HepG2 (cell line): Measurements from ENCODE around the gene ARHGAP23. TPM values are rescaled to one million over a fixed set of nuclear protein-coding genes. Genes with fewer than 3 reads are reported as not detected.
A peak's percentile ranks its signal among the peaks of the same experiment; 100 is the strongest.

Experiments
- HOXA3 ChIP-seq: sonication (generic); formaldehyde crosslinking; IDR thresholded peaks from 2 replicates; pipeline ENCODE4 v1.5.0; 2020; ENCODE audit warnings: missing genetic modification reagents
- KLF13 ChIP-seq: sonication (generic); formaldehyde crosslinking; IDR thresholded peaks from 2 replicates; pipeline ENCODE4 v1.4.0; 2020; ENCODE audit warnings: mild to moderate bottlenecking, missing genetic modification reagents
- MYC ChIP-seq: sonication (generic); formaldehyde crosslinking; IDR thresholded peaks from 2 replicates; pipeline ENCODE4 v1.9.0; 2021; ENCODE audit warnings: missing genetic modification reagents, borderline replicate concordance
- MYNN ChIP-seq: sonication (generic); formaldehyde crosslinking; IDR thresholded peaks from 2 replicates; pipeline ENCODE4 v1.4.0; 2020; ENCODE audit warnings: mild to moderate bottlenecking, low read depth, missing genetic modification reagents
- NCOR1 ChIP-seq: fragments of 200-600 bp; sonication (generic); IDR thresholded peaks from 2 replicates; pipeline ENCODE4 v1.7.0; 2017; ENCODE audit warnings: antibody characterized with exemption, low read length, borderline replicate concordance
- RFX1 ChIP-seq: fragments of 450-650 bp; IDR thresholded peaks from 2 replicates; pipeline ENCODE4 v1.6.1; 2017
- TBX2 ChIP-seq: sonication (generic); formaldehyde crosslinking; IDR thresholded peaks from 2 replicates; pipeline ENCODE4 v1.5.0; 2020; ENCODE audit warnings: missing genetic modification reagents, mild to moderate bottlenecking, borderline replicate concordance
- YEATS2 ChIP-seq: sonication (generic); formaldehyde crosslinking; IDR thresholded peaks from 2 replicates; pipeline ENCODE4 v1.4.0; 2020; ENCODE audit warnings: missing genetic modification reagents, borderline replicate concordance
- ZC3H13 ChIP-seq: sonication (generic); formaldehyde crosslinking; IDR thresholded peaks from 2 replicates; pipeline ENCODE4 v1.8.1; 2023; ENCODE audit warnings: mild to moderate bottlenecking, missing genetic modification reagents, moderate library complexity
- ZNF503 ChIP-seq: sonication (generic); formaldehyde crosslinking; IDR thresholded peaks from 2 replicates; pipeline ENCODE4 v1.4.0; 2020; ENCODE audit warnings: missing genetic modification reagents
- ZNF512 ChIP-seq: sonication (generic); formaldehyde crosslinking; IDR thresholded peaks from 2 replicates; pipeline ENCODE4 v1.4.0; 2020; ENCODE audit warnings: mild to moderate bottlenecking, missing genetic modification reagents
- ZNF691 ChIP-seq: sonication (generic); formaldehyde crosslinking; IDR thresholded peaks from 2 replicates; pipeline ENCODE4 v1.4.0; 2020; ENCODE audit warnings: missing genetic modification reagents, low read depth, mild to moderate bottlenecking, borderline replicate concordance
- ZSCAN31 ChIP-seq: sonication (generic); formaldehyde crosslinking; IDR thresholded peaks from 2 replicates; pipeline ENCODE4 v1.5.0; 2020; ENCODE audit warnings: low read depth, mild to moderate bottlenecking, missing genetic modification reagents
- ZXDC ChIP-seq: sonication (generic); formaldehyde crosslinking; IDR thresholded peaks from 2 replicates; pipeline ENCODE4 v1.5.0; 2020; ENCODE audit warnings: mild to moderate bottlenecking, missing genetic modification reagents
- polyA plus RNA-seq, 8 experiments: library from polyadenylated mRNA; depleted of rRNA in 3 of 8; stranded (reverse) in 7 of 8; unstranded in 1 of 8; fragments of >200 nt; fragmentation: Illumina TruSeq in 4 of 8; extraction: Trizol in 4 of 8; gene quantifications; 2 replicates each; pipeline versions ENCODE4 v1.2.1 to v1.2.3, GENCODE V29; 2011 to 2016; ENCODE audit warnings: low read depth in 4 of 8, missing spikeins in 1 of 8, mixed read lengths in 1 of 8; ENCODE audit not compliant: insufficient read depth in 1 of 8
- total RNA-seq, 5 experiments: library from RNA; depleted of rRNA; stranded (reverse); fragments of >200 nt; fragmentation: Illumina TruSeq; extraction: Trizol; gene quantifications; 2 replicates each; pipeline ENCODE4 v1.2.3, GENCODE V29; 2016; ENCODE audit warnings: low read depth in 1 of 5
- TF ChIP-seq, protein P1 (sequence below): sonication (generic); formaldehyde crosslinking; IDR thresholded peaks from 2 replicates; pipeline ENCODE4 v1.8.0; 2022; ENCODE audit warnings: mild to moderate bottlenecking, missing genetic modification reagents, moderate library complexity
- TF ChIP-seq, protein P2 (sequence below): sonication (generic); formaldehyde crosslinking; IDR thresholded peaks from 2 replicates; pipeline ENCODE4 v1.4.0; 2020; ENCODE audit warnings: mild to moderate bottlenecking, missing genetic modification reagents

ARHGAP23 gene
- total and polyA plus RNA-seq, 2 of the 13 experiments (the other 11 are each of a cell fraction or from before 2014, with no cell fraction given): 0.03 TPM; not detected in 1

GRCh38 chr17:38508954-38509771 lies 80.9 kb downstream of the ARHGAP23 start (continued):
- no peak for TF ChIP-seq MYNN (CRISPR knock-in tag)
- peak; percentile 35; the same call in 1 of the 2 replicates for TF ChIP-seq MYC (CRISPR knock-in tag)
- no peak for TF ChIP-seq ZNF503 (CRISPR knock-in tag)
- TF ChIP-seq NCOR1: no peak
- TF ChIP-seq ZXDC (CRISPR knock-in tag): no peak
- TF ChIP-seq KLF13: 0 out of 2 replicates have a peak, but pooled peaks have one; percentile 37
- no peak for TF ChIP-seq RFX1
- peak; percentile 24; the same call in 1 of the 2 replicates for TF ChIP-seq HOXA3 (CRISPR knock-in tag)
- no peak for TF ChIP-seq ZC3H13
- no peak for TF ChIP-seq ZNF691
- no peak for TF ChIP-seq ZNF512
- TF ChIP-seq, protein P1, sequence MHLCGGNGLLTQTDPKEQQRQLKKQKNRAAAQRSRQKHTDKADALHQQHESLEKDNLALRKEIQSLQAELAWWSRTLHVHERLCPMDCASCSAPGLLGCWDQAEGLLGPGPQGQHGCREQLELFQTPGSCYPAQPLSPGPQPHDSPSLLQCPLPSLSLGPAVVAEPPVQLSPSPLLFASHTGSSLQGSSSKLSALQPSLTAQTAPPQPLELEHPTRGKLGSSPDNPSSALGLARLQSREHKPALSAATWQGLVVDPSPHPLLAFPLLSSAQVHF (CRISPR knock-in tag): no peak
- TF ChIP-seq YEATS2 (CRISPR knock-in tag): no peak
- 0 out of 2 replicates have a peak, but pooled peaks have one; percentile 18 for TF ChIP-seq ZSCAN31 (CRISPR knock-in tag)
- TF ChIP-seq, protein P2, sequence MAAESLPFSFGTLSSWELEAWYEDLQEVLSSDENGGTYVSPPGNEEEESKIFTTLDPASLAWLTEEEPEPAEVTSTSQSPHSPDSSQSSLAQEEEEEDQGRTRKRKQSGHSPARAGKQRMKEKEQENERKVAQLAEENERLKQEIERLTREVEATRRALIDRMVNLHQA (CRISPR knock-in tag): no peak
- peak; percentile 41; the same call in 1 of the 2 replicates for TF ChIP-seq TBX2 (CRISPR knock-in tag)
